ENCODE measurements around the gene NPM1. TPM values are rescaled to one million over a fixed set of nuclear protein-coding genes. Genes with fewer than 3 reads are reported as not detected.
"Not testable (repeated sequence)": the region's sequence is repeated elsewhere in the genome, so short reads cannot be mapped to it uniquely, and the experiment has no call there.

The NPM1 gene
- total and polyA plus RNA-seq, 2 of the 13 experiments (the other 11 are each of a cell fraction or from before 2014, with no cell fraction given): 2,047 to 3,353 TPM

DNA sequence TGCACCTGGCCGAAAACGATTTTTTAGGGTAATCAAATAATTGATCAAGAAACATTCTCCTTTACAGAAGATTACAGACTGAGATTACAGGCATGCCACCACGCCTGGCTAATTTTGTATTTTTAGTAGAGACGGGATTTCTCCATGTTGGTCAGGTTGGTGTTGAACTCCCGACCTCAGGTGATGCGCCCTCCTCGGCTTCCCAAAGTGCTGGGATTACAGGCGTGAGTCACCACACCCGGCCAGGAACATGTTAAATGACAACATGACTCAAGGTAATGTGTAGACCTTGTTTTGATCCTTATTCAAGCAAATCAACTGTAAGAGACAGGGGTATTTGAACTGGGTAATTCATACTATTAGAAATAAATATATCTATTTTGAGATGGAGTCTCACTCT lies 3.2 kb upstream of the NPM1 start:
- H4K20me1 ChIP-seq (ENCODE audit: insufficient read depth, low read length): peaks cover 14% of the 10 kb centered on the region
- H3K9me3 ChIP-seq (ENCODE audit: low read length); DNase-seq (ENCODE audit: low spot score); H2AFZ ChIP-seq (ENCODE audit: low read length); BruUV-seq (replicated peaks); ATAC-seq; H3K27ac ChIP-seq (ENCODE audit: extremely low read length, insufficient read depth, low read length); CTCF ChIA-PET (ENCODE audit: low intra/inter-chr PET ratio, low total read pairs); H3K9ac ChIP-seq (ENCODE audit: insufficient read depth, low read depth, low read length); intact Hi-C loops (cut with micrococcal nuclease; ENCODE audit: unreplicated experiment); in situ Hi-C loops (cut with HindIII; ENCODE audit: extremely low pct_ligation_motif_present, low pct_unique_long_range_greater_than_20kb); H3K4me1 ChIP-seq (ENCODE audit: insufficient read depth, low read length); H3K27me3 ChIP-seq (ENCODE audit: control insufficient read depth in 1 of 2, insufficient read depth in 2 of 2, low read length in 2 of 2); H3K36me3 ChIP-seq (replicated peaks in 1 of 2; ENCODE audit: control insufficient read depth in 1 of 2, insufficient read depth in 2 of 2, low read length in 2 of 2); POLR2A ChIA-PET; H3K4me3 ChIP-seq (replicated peaks in 1 of 3; ENCODE audit: insufficient read depth in 1 of 3, low read depth in 2 of 3, low read length in 3 of 3); FAIRE-seq; H3K4me2 ChIP-seq (ENCODE audit: low read depth, low read length): not testable (repeated sequence)
- WGBS (ENCODE audit: low lambda C conversion rate): 49% methylated on average over 9 of the region's 9 CpGs
- peaks cover 20% of the 10 kb centered on the region for H3K79me2 ChIP-seq (ENCODE audit: insufficient read depth, low read length)

DNA sequence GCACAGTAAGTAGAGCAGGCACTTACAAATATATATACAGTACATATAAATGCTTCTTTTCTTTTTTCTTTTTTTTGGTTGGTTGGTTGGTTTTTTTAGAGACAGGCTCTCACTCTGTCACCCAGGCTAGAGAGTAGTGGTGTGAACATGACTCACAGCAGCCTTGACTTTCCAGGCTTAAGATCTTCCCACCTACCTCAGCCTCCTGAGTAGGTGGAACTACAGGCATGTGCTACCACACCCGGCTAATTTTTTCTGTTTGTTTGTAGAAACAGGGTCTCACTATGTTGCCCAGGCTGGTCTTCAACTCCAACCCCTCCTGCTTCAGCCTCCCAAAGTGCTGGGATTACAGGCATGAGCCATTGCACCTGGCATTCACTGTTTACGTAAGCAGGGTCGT lies 2.6 kb upstream of the NPM1 start:
- H3K4me1 ChIP-seq (ENCODE audit: insufficient read depth, low read length); intact Hi-C loops (cut with micrococcal nuclease; ENCODE audit: unreplicated experiment): not testable (repeated sequence)
- peak; percentile 69 for TF ChIP-seq ZNF121 (CRISPR knock-in tag; IDR thresholded peaks at IDR 0.05)

More for the DNA sequence above, 2.6 kb upstream of the NPM1 start:
- H3K36me3 ChIP-seq (replicated peaks in 1 of 2; ENCODE audit: control insufficient read depth in 1 of 2, insufficient read depth in 2 of 2, low read length in 2 of 2); H3K9me3 ChIP-seq (ENCODE audit: low read length); H3K4me3 ChIP-seq (replicated peaks in 1 of 3; ENCODE audit: insufficient read depth in 1 of 3, low read depth in 2 of 3, low read length in 3 of 3); H3K9ac ChIP-seq (ENCODE audit: insufficient read depth, low read depth, low read length); FAIRE-seq; H3K27me3 ChIP-seq (ENCODE audit: control insufficient read depth in 1 of 2, insufficient read depth in 2 of 2, low read length in 2 of 2); H2AFZ ChIP-seq (ENCODE audit: low read length); in situ Hi-C loops (cut with HindIII; ENCODE audit: extremely low pct_ligation_motif_present, low pct_unique_long_range_greater_than_20kb); POLR2A ChIA-PET; ATAC-seq; BruUV-seq (replicated peaks); H3K4me2 ChIP-seq (ENCODE audit: low read depth, low read length); DNase-seq (ENCODE audit: low spot score); H3K27ac ChIP-seq (ENCODE audit: extremely low read length, insufficient read depth, low read length); CTCF ChIA-PET (ENCODE audit: low intra/inter-chr PET ratio, low total read pairs): not testable (repeated sequence)
- Histone ChIP-seq H4K20me1 (ENCODE audit: insufficient read depth, low read length) (peaks cover 19% of the 10 kb centered on the region), H3K79me2 (ENCODE audit: insufficient read depth, low read length) (peaks cover 26% of the 10 kb centered on the region)
- 47% methylated on average over 3 of the region's 3 CpGs for WGBS (ENCODE audit: low lambda C conversion rate)

All from HepG2 (cell line).